CD4-positive, alpha-beta T cell treated with Interferon gamma for 1 hour (primary cell): ENCODE measurements around the gene UBE2B.
A peak's percentile ranks its signal among the peaks of the same experiment; 100 is the strongest.
"Not testable (repeated sequence)": the region's sequence is repeated elsewhere in the genome, so short reads cannot be mapped to it uniquely, and the experiment has no call there.

ENCODE experiments used
- DNase-seq: peaks from one replicate; pipeline ENCODE4 v3.0.0-alpha.2; 2020

UBE2B gene

DNA sequence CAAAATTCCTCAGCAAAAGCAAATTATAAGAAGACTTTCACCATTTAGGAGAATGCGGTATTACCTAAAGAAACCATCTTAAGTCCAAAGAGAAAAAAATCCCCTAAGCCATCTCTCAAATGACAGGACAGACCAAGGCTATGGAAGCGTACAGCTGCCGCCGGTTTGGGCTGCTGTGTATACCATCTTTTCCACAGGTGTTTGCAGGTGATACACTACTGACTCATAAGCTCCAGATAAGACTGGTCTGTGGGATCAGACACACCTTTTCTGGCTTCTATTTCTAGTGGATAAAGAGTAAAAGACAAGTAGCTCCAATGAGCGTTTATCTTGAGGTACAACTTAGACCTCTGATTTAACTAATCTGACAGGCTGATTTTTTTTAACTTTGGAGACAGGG, 32.6 kb downstream of the UBE2B start:
- DNase-seq: no peak

DNA sequence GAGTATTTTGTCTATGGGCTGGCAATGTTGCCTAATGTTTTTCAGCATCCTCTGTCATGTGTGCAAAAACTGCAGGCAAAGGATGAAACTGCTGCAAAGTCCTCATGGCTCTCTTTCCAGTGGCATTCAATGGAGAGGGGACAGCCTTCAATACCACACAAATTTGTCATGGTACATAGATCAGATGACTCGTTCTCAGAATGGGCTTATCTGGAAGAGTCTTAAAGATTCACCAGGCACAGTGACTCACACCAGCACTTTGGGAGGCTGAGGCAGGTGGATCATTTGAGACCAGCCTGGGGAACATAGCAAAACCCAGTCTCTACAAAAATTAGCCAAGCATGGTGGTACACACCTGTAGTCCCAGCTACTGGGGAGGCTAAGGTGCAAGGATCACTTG, 35.0 kb downstream of the UBE2B start:
- no peak for DNase-seq

DNA sequence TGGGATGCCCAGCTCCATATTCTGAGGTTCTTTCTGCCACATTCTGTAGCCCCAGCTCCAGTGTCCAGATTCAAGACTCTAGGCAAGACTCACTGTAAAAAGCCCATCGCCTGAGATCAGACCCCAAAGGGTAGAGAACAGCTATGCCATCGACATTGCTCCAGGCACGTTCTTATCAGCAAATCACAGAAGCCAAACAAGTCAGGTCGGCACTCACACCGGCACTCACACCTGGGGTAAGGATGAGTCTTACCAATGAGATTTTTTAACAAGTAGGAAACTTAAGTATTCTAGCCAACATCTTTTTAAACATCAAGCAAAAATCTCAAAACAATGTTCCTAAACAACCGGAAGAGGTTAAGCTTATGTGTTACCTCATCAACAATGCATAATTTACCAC, 38.0 kb downstream of the UBE2B start:
- no peak for DNase-seq

DNA sequence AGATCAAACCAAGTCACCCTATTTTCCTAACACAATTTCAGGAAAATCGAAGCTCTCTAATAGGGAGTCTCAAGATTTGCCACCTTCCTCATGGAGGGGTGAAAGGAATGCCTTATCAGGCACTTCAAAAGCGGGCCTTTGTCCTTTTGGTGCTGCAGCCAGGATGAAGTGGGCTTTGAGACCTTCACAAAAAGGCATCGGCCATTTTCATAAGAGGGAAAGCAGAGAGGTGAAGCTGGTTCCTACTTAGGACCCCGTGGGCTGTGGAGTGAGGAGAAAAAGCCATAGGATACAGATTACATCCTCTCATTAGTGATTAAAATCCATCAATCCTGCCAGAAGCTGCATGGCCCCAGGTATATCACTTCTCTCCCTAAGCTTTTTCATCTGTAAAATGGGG, 39.5 kb downstream of the UBE2B start:
- no peak for DNase-seq

DNA sequence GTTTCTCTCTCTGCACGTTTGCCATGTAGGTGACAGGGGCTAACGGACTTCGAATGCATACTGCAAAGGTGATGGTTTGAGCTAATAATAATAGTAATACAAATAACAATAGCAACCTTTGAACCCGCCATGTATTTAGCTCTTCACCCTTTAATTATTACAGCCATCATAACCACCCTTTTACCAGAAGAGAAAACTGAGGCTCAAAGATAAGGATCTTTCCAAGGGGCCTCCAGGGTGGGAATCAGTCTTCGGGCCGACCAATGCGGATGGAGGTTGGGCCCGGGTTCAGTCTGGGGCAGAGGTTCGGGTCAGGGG, 39.8 kb downstream of the UBE2B start:
- no peak for DNase-seq

DNA sequence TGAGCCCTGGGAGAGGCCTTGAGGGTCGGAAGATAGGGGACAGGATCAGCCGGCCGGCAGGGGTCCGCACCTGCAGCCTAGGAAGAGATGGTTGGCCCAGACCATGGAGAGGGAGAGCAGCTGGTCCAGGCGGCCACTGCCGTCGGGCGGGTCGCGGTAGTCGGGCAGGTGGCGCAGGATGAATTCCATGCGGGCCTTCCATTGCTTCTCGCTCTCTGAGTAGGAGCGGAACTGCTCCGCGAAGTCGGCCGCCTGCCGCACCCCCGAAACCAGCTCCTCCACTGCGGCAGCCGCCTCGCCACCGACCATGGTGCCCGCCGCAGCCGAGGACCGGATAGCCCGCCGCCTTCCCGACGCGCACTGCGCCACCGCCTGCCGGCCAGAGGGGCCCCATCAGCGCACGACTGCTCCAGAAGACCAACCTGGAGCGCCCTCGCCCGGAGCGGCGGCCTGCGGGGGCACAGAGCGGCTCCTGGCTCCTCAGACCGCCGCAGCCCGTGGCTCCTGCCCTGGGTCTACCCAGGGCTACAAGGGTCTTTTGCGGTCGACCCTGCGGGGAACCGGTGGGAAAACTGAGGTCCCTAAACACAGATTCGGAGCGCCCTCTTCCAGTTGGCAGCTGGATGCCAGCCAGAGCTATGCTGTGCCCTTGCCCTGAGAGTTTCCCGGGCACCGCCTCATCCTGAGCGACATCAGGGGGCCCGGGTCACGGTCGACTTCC, 40.3 kb downstream of the UBE2B start, which contains the start of gene CDKN2AIPNL:
CDKN2AIPNL (minus strand) TSS at position 336 of the 721 bp plus-strand sequence; CDS start at position 309, 27 bp downstream.
- DNase-seq: peak; percentile 88

DNA sequence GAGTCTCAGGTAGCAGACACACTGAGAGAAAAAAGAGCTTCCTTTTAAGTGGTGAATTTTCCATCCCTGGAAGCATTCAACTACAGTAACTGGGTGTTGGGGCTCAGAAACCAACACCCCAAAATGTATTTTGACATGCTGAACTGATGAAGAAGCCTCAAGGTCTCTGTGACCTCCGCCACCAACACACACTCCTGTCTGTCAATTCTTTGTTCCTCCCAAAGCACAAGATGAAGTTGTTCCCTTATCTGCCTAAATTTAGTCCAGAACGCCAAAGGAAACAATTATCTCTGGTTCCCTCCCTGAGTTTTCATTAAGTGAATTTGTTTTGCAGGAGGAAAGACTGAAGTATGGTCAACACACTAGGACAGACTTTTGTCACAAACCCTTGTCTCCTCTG, 41.7 kb downstream of the UBE2B start:
- DNase-seq: no peak

DNA sequence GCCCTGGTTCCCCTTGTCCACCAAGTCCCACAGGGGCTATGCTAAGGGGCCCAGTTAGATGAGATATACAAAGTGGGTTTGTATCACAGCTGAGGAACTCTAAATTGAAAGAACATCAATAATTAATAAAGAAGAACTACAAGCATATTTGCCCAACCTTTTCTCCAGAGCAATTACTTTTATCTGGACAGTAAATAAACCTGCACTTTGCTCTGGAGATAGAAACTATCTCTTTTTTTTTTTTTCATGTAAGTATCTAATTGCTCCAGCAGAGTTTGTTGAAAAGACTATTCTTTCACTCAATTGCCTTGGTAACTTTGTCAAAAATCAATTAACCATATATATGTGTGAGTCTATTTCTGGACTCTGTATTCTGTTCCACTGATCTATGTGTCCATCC, 46.3 kb downstream of the UBE2B start:
- DNase-seq: no peak

DNA sequence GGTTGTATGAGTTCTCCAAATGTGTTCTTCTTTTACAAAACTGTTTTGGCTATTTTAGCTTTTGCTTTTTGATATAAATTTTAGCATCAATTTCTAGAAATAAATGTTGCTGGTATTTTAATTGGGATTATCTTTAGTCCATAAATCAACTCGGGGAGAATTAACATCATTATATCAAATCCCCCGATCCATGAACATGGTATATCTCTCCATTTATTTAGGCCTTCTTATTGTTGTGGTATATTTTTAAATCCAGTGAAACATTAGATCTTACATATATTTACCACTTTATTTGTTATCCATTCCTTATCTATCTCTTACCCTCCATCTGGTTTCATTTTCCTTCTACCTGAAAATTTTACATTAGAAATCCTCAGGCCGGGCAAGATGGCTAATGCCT, 47.6 kb downstream of the UBE2B start:
- DNase-seq: no peak

DNA sequence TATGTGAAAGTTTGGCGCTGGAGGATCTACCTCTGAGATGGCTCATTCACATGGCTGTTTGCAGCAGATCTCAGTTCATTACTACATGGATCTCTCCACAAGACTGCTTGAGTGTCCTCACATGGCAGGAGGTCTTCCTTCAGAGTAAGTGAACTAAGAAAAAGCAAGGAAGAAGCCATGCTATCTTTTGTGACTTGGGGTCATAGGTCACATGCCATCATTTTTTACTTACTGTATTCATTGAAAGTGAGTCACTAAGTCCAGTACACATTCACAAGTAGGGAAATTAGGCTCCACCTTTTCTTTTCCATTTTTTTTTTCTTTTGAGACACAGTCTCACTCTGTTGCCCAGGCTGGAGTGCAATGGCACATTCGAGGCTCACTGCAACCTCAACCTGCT, 49.0 kb downstream of the UBE2B start:
- DNase-seq: no peak

DNA sequence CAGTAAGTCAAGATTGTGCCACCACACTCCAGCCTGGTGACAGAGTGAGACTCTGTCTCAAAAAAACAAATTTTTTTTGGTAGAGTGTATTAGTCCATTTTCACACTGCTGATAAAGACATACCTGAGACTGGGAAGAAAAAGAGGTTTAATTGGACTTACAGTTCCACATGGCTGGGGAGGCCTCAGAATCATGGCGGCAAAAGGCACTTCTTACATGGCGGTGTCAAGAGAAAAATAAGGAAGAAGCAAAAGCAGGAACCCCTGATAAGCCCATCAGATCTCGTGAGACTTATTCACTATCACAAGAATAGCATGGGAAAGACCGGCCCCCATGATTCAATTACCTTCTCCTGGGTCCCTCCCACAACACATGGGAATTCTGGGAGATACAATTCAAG, 49.7 kb downstream of the UBE2B start:
- not testable (repeated sequence) for DNase-seq

DNA sequence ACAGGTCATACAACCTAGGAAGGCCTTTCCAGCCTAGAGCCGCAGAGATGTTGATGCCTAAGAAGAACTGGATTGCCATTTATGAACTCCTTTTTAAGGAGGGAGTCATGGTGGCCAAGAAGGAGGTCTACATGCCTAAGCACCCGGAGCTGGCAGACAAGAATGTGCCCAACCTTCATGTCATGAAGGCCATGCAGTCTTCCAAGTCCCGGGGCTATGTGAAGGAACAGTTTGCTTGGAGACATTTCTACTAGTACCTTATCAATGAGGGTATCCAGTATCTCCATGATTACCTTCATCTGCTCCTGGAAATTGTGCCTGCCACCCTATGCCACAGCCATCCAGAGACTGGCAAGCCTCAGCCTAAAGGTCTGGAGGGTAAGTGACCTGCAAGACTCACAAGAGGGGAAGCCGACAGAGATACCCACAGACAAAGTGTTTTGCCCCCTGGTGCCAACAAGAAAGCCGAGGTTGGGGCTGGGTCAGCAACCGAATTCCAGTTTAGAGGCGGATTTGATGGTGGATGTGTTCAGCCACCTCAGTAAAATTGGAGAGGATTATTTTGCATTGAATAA, 51.5 kb downstream of the UBE2B start:
- no peak for DNase-seq

DNA sequence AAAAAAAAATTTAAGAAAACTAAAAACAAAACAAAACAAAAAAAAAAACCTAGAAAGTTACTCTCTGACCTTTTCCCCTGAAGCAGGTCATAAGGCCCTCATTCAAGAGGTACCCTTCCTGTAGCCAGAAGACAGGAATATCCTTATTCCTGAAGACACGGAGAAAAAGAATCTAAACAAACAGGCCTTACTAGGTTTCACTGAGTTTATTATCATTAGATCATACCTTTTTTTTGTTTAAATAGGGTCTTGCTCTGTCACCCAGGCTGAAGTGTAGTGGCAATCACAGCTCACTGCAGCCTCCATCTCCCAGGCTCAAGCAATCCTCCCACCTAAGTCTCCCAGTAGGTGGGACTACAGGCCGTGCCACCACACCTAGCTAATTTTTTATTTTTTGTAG, 52.0 kb downstream of the UBE2B start:
- no peak for DNase-seq

DNA sequence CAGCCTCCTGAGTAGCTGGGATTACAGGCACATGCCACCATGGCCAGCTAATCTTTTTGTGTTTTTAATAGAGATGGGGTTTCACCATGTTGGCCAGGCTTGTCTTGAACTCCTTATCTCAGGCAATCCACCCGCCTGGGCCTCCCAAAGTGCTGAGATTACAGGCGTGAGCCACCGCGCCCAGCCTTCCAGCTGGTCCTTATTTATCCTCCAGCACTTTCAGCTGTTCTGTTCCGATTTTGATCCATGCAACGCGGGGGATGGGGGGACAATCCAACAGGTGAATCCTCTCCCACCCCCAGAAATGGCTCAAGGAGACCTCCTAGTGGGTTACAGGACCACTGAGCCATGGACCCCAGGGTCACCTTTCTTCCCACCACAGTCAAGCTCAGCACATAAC, 55.0 kb downstream of the UBE2B start:
- no peak for DNase-seq

DNA sequence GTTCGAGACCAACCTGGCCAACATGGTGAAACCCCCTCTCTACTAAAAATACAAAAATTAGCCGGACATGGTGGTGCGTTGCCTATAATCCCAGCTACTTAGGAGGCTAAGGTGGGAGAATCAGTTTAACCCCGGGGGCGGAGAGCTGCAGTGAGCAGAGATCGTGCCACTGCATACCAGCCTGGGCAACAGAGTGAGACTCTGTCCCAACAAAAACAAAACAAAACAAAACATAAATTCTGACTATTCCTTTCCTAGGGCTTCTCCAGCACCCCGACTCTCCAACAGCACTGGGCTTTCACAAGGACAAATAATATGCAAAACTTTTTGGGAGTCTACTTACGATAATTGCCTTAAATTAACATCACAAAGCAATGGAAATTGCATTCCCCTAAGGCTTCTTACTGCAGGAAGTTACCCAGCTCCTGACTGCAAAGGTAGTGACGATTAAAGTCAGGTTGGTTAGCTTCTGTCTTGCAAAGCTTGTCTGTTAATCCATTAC, 56.2 kb downstream of the UBE2B start:
- no peak for DNase-seq

DNA sequence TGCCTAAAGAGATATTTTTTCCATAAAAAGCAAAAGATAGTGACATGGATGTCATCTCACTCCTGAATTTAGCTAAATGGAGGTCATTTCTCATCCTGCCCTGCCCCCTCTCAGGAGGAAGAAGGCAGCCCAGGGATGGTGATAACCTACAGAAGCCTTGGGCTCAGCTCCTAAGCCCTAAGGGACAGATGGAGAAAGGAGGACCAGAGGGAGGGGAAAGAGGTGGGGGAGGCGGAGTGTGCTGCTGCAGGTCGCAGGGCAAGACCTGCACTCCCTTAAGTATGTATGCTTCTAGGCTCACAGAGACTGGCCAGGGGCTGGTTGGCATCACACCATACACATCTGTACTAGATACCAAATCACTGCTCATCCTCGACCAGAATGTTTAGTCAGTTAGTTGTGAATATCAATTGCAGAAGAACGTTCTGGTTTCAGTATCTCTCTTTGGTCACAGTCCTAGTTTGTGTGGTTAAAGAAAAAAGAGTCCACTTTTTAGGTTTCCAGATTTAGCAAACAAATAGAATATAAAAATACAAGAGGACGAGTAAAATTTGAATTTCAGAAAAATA, 58.7 kb downstream of the UBE2B start:
- no peak for DNase-seq

DNA sequence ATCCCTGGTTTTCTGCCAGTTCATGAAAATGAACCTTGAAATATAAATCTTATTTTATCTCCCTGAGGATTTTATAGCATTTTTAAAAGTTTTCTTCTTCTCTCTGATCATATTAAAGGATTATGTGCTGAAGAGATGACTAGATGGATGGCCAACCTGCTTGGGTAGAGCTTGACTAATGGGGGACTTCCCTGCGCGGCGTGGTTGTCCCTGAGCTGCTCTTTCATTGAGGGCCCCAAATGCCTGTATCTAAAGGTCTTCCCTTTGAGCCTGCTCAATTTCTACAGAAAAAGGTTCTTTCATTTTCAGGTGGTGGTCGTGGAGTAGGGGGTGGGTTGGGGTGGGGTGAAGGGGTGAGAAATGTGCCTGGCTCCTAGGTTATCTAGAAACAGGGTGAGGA, 60.8 kb downstream of the UBE2B start:
- no peak for DNase-seq

DNA sequence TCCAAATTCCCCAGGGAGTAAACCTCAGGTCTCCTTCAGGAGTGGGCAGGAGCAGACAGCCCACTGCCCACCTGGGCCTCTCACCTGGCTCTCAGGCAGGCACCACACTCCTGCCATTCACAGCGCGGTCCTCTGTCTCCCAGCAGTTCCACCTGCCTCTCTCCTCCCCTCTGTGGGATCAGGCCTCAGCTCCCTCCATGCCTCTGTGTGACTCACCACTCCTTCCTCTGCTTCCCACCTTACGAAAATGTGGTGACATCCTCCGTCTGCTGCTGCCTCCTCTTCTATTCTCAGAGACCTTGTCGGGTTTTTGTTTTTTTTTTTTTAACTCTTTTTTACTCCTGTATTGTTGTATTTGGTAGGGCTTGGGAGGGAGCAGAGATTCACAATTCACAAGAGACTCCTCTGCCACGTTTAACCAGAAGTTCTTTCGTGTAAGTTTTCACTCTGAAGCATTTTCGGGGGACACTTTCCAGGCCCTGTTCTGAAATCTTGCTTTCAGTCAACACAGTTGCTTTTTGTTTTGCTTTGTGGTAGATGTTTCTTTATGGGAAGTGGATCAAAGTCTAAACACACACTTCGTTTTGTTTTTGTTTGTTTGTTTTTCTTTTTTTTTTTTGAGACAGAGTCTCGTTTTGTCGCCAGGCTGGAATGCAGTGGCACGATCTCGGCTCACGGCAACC, 61.4 kb downstream of the UBE2B start:
- no peak for DNase-seq

DNA sequence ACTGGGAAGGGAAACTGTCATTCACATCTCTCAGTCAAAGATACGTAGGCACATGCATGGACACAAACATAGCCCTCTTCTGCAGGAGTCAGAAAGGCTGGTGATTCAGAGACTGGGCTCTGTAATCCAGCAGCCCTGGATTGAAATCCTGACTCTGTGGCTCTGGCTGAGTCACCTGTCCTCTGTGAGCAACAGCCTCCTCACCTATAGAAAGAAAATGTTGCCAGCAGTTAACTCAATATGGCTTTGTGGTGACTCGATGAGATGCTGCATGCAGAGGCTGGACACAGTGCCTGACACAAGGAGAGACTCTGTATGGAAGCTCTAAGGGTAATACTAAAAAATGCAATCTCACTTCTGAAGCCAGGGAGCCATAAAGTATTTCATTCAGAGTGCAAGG, 64.2 kb downstream of the UBE2B start:
- DNase-seq: no peak

DNA sequence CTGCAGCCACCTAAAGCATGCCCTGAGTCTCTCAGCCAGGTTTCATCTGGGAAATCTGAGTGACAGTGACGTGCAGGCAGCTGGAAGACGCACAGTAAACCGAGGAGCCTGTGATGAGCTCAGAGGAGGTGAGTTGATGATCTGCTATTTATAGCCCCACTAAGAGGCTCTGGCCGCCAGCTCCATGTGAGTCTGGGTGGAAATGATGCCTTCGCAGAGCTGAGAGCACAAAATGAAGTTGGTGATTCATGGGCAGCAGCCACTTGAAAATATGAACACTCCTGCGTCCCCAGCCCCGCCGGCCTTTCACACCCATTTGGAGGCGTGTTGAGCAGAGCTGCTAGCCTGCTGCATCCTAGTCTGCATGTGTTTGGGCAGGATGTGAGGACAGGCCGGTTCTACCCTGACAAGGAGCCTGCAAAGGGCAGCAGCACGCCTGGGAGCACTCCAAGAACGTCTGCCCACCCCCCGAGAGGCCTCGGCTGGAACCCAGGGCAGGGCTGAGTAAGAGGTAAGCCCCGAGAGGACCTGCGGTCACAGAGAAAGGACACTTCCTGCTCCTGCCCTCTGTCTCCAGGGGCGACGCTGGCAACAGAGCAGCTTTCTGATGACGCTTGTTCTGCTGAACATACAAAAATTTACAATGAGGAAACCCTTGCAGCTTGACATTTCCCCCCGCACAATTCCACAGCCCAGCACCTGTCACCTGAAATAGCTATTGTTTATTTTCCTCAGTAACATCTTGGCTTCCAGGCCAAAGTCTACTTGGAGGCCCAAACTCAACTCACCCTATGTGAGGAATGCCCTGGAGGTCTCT, 65.4 kb downstream of the UBE2B start:
- DNase-seq: peak; percentile 79

DNA sequence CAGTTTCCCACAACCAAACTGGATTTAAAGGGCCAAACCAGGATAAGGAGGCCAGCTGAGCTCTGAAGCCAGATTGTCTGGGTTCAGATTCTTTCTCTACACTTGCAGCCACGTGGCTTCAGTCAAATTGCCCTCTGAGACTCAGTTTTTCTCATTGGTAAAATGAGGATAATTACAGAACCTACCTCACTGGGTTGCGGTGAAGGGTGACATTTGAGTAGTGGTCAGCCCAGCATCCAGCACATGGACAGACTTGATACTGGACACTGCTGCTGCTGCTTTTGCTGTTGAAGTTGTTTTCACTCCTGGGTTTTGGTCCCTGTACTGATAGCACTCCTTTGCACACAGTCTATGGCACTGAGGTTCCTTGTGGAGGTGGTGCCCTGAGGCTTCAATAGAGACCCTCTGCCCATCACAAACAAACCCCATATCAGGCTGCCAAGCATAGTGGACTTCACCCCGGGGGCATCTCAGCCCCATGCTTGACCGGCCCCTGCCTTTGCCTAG, 66.0 kb downstream of the UBE2B start:
- DNase-seq: no peak

DNA sequence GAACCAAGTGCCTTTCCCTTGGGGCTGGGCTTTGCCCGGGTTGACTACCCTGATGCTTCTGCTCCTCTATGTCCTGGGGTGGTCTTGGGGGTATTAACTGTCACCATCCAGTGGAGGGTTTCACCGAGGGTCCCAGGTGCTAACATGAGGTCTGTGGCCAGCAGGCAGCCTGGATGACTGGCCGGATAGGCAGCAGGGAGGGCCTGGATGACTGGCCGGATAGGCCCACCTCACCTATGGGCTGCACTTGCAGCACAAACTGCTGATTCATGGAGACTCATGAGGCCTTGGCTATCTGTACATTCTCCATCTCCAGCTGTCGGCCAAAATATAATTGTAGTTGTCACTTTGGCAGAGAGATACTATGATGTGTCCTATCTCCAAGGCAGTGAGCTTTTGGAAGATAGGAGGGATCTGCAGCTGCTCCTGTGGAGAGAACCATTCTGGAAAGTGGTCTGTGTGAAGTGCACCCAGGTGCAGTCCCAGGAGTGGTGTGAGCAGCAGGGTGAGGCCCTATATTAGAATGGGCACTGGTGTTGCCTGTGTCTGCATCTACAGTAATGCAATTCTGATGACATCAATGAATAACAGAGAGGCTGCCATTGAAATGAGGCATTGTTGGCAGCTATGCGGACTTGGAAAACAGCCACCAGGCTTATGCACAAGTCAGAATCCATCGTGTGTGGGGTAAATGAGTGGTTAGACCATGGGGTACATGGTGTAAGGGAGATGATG, 66.6 kb downstream of the UBE2B start:
- no peak for DNase-seq
